Transverse colon (tissue), 4 donors: Measurements from ENCODE around the gene HPSE2. TPM values are rescaled to one million over a fixed set of nuclear protein-coding genes. Genes with fewer than 3 reads are reported as not detected.

ENCODE experiments used
- DNase-seq: peaks from one replicate; pipeline ENCODE4 v3.0.0-alpha.2; 2019
- H3K27ac ChIP-seq, 4 donors: fragments of 200-600 bp; sonication (generic); 2 replicates each; pipeline ENCODE4 v1.5.1; 2016 to 2018; ENCODE audit warnings: inconsistent platforms in 4 of 4
- H3K27me3 ChIP-seq: fragments of 200-600 bp; sonication (generic); 2 replicates; pipeline ENCODE4 v1.5.1; 2017; ENCODE audit warnings: inconsistent platforms
- H3K36me3 ChIP-seq, 4 donors: fragments of 200-600 bp; sonication (generic); 2 replicates each; pipeline ENCODE4 v1.5.1; 2017 to 2019; ENCODE audit warnings: inconsistent platforms in 4 of 4
- H3K4me1 ChIP-seq, 4 donors: fragments of 200-600 bp; sonication (generic); 2 replicates each; pipeline ENCODE4 v1.5.1; 2017 to 2020; ENCODE audit warnings: inconsistent platforms in 4 of 4
- H3K4me3 ChIP-seq, 4 donors: fragments of 200-600 bp; sonication (generic); 1 replicate in 1 of 4; 2 replicates in 3 of 4; pipeline versions ENCODE4 v1.5.1 to v1.6.1; 2017 to 2019; ENCODE audit warnings: inconsistent platforms in 4 of 4
- H3K9me3 ChIP-seq, 2 donors: fragments of 200-600 bp; sonication (generic); 2 replicates each; pipeline ENCODE4 v1.5.1; 2017 to 2019; ENCODE audit warnings: inconsistent platforms in 2 of 2
- EP300 ChIP-seq: sonication (generic); formaldehyde crosslinking; IDR thresholded peaks from one replicate; pipeline ENCODE4 v1.6.1; 2017; ENCODE audit warnings: antibody characterized with exemption, low read depth
- POLR2A ChIP-seq: fragments of 450-650 bp; IDR thresholded peaks from one replicate; pipeline ENCODE4 v1.6.1; 2016; ENCODE audit warnings: antibody characterized with exemption, mild to moderate bottlenecking, moderate library complexity
- POLR2AphosphoS5 ChIP-seq, 3 donors: sonication (generic); formaldehyde crosslinking; IDR thresholded peaks; one replicate each; pipeline ENCODE4 v1.6.1; 2016; ENCODE audit warnings: antibody characterized with exemption in 3 of 3
- WGBS, 2 donors: methylation state at CpG; one replicate each; pipeline ENCODE4 v1.1.5; 2018; ENCODE audit warnings: low coverage in 1 of 2; 5-methylcytosine and 5-hydroxymethylcytosine counted together
- in situ Hi-C, 4 donors: fragments of 200-750 bp; cut with MboI; loops; one replicate each; pipeline versions ENCODE4 v1.15.0 to v1.15.1; 2017; ENCODE audit warnings: low sequenced_read_pairs in 3 of 4, low pct_ligation_motif_present in 1 of 4, low pct_unique_long_range_greater_than_20kb in 1 of 4
- intact Hi-C: fragments of 100-400 bp; cut with DNase I; formaldehyde crosslinking; loops from one replicate; pipeline ENCODE4 v1.15.1; 2023; ENCODE audit warnings: low total_unique reads
- total RNA-seq, 4 donors: library from RNA; depleted of rRNA; stranded (reverse); fragments of >200 nt; gene quantifications; one replicate each; pipeline ENCODE4 v1.1.0, GENCODE V29; 2016
- TF ChIP-seq, protein P1 (sequence below), 5 experiments: fragments of 200-600 bp in 3 of 5; fragments of 450-650 bp in 2 of 5; sonication (generic) in 3 of 5; IDR thresholded peaks; 1 replicate in 2 of 5; 2 replicates in 3 of 5; pipeline ENCODE4 v1.5.1; 2016 to 2017; ENCODE audit warnings: antibody characterized with exemption in 5 of 5, inconsistent platforms in 3 of 5, mild to moderate bottlenecking in 2 of 5, moderate library complexity in 1 of 5

Gene HPSE2
- total RNA-seq, 4 donors from 2014 or later = 2.2 to 3.0 TPM; not detected in 2

- no peaks in the 10 kb centered on the region for H3K4me1 ChIP-seq
- H3K4me3 ChIP-seq = no peak overlapping the region
- intact Hi-C loops (no loop called here), in situ Hi-C loops (no loop called here)
- 88% methylated on average over 10 of the region's 10 CpGs; no CpG with 5 or more reads in 1 of the 2 donors for WGBS, 2 donors
- no peaks in the 10 kb centered on the region for H3K27me3 ChIP-seq
- no peak for TF ChIP-seq POLR2A
- no peak for TF ChIP-seq EP300
- TF ChIP-seq, protein P1, sequence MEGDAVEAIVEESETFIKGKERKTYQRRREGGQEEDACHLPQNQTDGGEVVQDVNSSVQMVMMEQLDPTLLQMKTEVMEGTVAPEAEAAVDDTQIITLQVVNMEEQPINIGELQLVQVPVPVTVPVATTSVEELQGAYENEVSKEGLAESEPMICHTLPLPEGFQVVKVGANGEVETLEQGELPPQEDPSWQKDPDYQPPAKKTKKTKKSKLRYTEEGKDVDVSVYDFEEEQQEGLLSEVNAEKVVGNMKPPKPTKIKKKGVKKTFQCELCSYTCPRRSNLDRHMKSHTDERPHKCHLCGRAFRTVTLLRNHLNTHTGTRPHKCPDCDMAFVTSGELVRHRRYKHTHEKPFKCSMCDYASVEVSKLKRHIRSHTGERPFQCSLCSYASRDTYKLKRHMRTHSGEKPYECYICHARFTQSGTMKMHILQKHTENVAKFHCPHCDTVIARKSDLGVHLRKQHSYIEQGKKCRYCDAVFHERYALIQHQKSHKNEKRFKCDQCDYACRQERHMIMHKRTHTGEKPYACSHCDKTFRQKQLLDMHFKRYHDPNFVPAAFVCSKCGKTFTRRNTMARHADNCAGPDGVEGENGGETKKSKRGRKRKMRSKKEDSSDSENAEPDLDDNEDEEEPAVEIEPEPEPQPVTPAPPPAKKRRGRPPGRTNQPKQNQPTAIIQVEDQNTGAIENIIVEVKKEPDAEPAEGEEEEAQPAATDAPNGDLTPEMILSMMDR (IDR thresholded peaks at IDR 0.05) = no peak
- TF ChIP-seq POLR2AphosphoS5 (IDR thresholded peaks at IDR 0.05) = no peak
- H3K9me3 ChIP-seq = peaks cover 8 to 16% of the 10 kb centered on the region in 2 donors
- H3K36me3 ChIP-seq = no peaks in the 10 kb centered on the region
- no peak for DNase-seq
- no peak overlapping the region for H3K27ac ChIP-seq
Measured at GRCh38 chr10:99042051-99042771, 193.4 kb downstream of the HPSE2 start.

DNA sequence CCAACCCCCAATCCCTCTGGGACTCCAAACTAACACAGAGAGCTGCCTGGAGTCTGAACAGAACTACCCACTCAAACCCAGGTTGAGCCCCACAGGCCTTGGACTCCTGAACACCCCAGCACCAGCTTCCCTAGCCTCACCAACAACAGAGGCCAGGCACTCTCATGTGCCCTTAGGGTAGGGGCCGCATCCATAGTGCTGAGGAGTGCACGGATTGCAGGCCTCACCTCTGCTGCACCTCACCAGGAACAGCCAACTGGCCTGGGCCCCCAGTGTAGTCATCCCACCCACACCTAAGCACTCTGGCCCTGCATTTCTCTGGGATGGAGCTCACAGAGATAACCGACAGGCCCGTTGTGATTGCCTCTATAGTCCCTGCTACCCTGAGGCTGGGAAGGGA lies 194.2 kb downstream of the HPSE2 start:
- peaks cover 8 to 16% of the 10 kb centered on the region in 2 donors for H3K9me3 ChIP-seq
- H3K36me3 ChIP-seq = no peaks in the 10 kb centered on the region
- no peak overlapping the region for H3K27ac ChIP-seq
- in situ Hi-C loops (no loop called here), intact Hi-C loops (no loop called here)
- no peak for DNase-seq
- 92% methylated on average over 4 of the region's 4 CpGs; no CpG with 5 or more reads in 1 of the 2 donors for WGBS, 2 donors
- no peak overlapping the region for H3K4me3 ChIP-seq
- H3K27me3 ChIP-seq = no peaks in the 10 kb centered on the region
- TF ChIP-seq, protein P1 (IDR thresholded peaks at IDR 0.05) = no peak
- TF ChIP-seq POLR2AphosphoS5 (IDR thresholded peaks at IDR 0.05) (no peak), EP300 (no peak), POLR2A (no peak)
- no peaks in the 10 kb centered on the region for H3K4me1 ChIP-seq

DNA sequence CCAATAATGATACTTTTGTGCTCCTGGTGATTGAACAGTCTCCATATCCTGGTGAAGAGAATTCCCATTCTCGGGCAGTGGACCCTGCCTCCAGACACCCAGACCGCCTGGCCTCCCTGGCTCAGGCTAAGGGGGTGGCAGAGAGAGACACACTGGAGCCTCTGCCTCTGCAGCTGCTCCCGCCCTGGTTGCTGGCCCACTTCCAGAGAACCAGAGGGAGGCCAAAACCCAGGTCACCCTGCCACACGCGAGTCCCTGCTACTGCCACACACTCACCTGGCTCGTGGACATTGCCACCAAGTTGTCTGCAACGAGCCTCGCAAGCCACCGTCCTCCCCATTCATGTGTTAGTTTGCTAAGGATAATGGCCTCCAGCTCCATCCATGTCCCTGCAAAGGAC lies 221.8 kb downstream of the HPSE2 start:
- Histone ChIP-seq H3K27ac (no peak overlapping the region), H3K4me1 (no peaks in the 10 kb centered on the region), H3K4me3 (no peak overlapping the region), H3K36me3 (no peaks in the 10 kb centered on the region), H3K9me3 (no peaks in the 10 kb centered on the region), H3K27me3 (no peaks in the 10 kb centered on the region)
- TF ChIP-seq, protein P1 (IDR thresholded peaks at IDR 0.05) = no peak
- TF ChIP-seq POLR2A (no peak), POLR2AphosphoS5 (IDR thresholded peaks at IDR 0.05) (no peak), EP300 (no peak)
- WGBS, 2 donors = 80 to 90% methylated on average over 1 to 9 of the region's 9 CpGs
- in situ Hi-C loops (loop anchor here in 1 of 4 donors (25.0 kb wide), 1 partner anchor 202 kb away; no protein-coding TSS in a partner anchor), intact Hi-C loops (no loop called here)
- DNase-seq = no peak

DNA sequence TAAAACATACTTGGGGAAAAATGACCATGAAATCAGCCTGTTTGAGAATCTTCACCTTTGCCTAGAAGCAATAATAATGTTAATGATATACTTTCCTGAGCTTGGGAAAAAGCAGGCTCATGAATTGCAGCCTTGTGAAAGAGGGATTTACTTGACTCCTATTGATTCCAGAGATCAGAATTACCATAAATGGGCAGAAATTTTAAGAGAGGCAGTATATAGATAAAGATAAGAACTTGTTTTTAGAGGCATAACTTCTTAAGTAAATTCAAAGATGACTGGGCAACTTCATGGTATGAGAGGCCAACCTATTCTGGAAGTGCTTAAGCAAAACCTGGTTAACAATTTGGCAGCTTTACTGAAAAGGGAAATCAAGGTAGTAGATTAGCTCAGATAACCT lies 225.4 kb downstream of the HPSE2 start:
- Histone ChIP-seq H3K4me1 (no peaks in the 10 kb centered on the region), H3K27ac (no peak overlapping the region), H3K36me3 (no peaks in the 10 kb centered on the region), H3K4me3 (no peak overlapping the region), H3K9me3 (peaks cover 3 to 7% of the 10 kb centered on the region in 2 donors), H3K27me3 (no peaks in the 10 kb centered on the region)
- TF ChIP-seq POLR2AphosphoS5 (IDR thresholded peaks at IDR 0.05) (no peak), POLR2A (no peak), EP300 (no peak)
- TF ChIP-seq, protein P1 (IDR thresholded peaks at IDR 0.05) = no peak
- no peak for DNase-seq
- in situ Hi-C loops = loop anchor here in 1 of 4 donors (25.0 kb wide), 1 partner anchor 198 kb away; no protein-coding TSS in a partner anchor
- intact Hi-C loops = no loop called here
